Epithelial cell of proximal tubule (primary cell): ENCODE data around the gene UCP2. TPM values are rescaled to one million over a fixed set of nuclear protein-coding genes. Genes with fewer than 3 reads are reported as not detected.

ENCODE experiments used
- DNase-seq: peaks from one replicate; pipeline ENCODE4 v3.0.0-alpha.2; 2011; ENCODE audit warnings: low read depth
- H3K4me3 ChIP-seq: 2 replicates; pipeline ENCODE4 v1.5.1; 2011; ENCODE audit warnings: low read depth, mild to moderate bottlenecking, low read length
- total RNA-seq: library from RNA; depleted of rRNA; stranded (reverse); fragments of >200 nt; gene quantifications from 2 replicates; pipeline ENCODE4 v1.2.3, GENCODE V29; 2015
- TF ChIP-seq, protein P1 (sequence below): conservative IDR thresholded peaks from 2 replicates; pipeline ENCODE4 v1.5.1; 2012; ENCODE audit warnings: low read depth, mild to moderate bottlenecking, low read length

UCP2 gene
- total RNA-seq, 1 donor from 2014 or later = 86.2 TPM

DNA sequence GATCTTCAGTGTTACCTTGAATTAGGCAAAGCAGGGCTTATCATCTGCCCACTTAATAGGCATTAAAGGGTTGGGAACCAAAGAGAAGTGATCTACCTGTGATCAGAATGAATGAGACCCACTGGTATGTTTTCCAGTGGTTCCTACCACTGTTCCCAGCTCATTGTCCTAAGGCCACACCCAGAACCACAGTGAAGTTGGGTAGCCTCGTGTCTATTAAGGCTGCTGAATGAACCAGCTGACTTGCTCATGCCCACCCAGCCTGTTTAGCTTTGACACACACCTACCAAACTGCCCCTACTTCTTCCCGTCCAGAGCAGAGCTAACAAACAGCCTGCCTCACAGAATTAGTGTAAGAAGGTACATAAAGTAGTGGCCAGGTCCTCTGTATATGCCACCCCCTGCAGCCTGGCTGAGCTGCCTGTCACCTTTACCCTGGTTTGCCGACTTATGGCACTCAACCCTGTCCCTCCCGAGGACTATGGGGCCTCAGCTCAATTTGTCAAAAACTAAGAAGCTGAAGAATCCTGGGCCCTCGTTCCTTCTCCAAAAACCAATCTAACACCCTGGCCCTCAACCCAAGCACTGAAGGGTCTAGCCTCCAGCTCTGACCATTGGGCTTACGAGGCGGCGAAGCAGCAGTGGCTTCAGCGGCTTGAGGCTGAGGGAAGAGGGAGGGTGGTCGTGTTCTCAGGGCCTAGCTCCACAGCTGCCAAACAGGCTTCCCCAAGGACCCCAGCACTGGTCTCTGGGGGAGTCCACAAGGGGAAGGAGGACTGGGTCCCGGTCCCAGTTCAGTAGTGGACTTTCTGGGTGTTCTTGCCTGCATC, 9.8 kb downstream of the UCP2 start:
- no peak overlapping the region for H3K4me3 ChIP-seq
- TF ChIP-seq, protein P1, sequence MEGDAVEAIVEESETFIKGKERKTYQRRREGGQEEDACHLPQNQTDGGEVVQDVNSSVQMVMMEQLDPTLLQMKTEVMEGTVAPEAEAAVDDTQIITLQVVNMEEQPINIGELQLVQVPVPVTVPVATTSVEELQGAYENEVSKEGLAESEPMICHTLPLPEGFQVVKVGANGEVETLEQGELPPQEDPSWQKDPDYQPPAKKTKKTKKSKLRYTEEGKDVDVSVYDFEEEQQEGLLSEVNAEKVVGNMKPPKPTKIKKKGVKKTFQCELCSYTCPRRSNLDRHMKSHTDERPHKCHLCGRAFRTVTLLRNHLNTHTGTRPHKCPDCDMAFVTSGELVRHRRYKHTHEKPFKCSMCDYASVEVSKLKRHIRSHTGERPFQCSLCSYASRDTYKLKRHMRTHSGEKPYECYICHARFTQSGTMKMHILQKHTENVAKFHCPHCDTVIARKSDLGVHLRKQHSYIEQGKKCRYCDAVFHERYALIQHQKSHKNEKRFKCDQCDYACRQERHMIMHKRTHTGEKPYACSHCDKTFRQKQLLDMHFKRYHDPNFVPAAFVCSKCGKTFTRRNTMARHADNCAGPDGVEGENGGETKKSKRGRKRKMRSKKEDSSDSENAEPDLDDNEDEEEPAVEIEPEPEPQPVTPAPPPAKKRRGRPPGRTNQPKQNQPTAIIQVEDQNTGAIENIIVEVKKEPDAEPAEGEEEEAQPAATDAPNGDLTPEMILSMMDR = no peak
- no peak for DNase-seq

DNA sequence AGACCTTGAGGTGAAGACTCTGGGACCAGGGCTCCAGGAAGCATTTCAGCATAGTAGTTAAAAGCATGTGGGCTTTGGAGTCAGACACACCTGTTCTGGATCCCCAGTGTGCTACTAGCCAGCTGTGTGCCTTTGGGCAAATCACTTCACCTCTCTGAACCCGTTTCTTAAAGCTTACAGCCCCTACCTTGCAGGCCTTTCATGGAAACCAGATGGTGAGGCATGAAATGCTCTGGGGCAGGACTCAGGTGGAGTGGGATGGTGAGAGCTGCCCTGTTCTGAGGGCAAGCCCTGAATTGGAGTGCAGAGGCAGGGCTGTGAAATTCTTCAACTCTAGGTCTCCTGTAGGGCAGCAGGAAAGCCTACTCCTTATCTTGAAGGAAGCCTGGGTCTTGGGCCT, 10.5 kb downstream of the UCP2 start:
- DNase-seq = no peak
- no peak overlapping the region for H3K4me3 ChIP-seq
- TF ChIP-seq, protein P1 = no peak

DNA sequence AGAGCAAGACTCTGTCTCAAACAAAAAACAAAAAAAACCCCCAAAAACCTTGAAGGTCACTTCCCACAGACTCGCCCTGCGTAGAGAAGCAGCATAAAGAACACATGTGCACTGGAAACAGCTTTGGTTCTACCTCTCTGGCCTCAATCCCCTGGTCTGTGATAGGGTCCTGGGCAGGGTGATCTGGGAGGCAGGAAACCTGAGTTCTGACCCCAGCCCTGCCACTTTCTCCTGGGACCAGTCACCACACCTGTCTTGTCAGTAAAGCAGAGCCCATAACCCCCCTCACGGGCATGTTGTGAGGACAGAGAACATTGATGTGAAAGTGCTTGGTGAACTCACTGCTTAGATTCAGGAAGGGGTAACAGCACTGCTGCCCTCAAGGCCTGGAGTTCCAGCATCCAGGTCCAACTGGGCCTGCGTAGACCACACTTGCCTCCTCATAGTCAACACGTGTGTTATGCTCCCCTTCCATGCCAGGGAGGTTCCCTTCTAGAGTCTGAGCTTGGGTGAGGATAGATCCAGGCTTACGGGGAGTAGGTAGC, 11.4 kb downstream of the UCP2 start:
- no peak for DNase-seq
- no peak overlapping the region for H3K4me3 ChIP-seq
- TF ChIP-seq, protein P1 = no peak

DNA sequence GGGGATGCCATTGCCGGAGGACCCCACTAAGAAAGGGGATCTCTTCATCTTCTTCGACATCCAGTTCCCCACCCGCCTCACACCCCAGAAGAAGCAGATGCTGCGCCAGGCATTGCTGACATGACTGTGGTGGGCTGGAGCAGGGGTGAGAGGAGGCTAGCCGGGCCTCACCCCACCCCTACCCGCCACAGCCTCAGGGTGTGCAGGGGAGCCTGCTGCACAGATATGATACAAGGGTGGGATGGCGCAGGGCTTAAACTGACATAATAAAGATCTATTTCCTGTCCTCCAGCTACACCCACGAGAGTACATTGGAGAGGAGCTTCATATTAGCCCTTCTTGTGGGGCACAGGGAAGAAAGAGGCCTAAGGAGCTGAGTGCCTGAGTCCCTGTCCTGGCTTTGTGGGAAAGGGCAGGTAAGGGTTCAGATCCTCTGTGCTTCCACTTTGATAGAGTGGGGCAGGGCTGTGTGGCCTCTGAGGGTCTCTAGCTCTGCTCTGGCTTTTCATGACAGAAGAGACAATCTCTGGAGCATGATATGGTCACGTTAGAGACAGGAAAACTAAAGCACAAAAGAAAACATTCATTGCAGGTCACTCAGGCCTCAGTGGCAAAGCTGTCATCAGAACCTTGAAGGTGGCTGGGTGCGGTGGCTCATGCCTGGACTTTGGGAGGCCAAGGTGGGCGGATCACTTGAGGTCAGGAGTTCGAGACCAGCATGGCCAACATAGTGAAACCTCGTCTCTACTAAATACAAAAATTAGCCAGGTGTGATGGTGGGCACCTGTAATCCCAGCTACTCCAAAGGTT, 12.4 kb downstream of the UCP2 start:
- TF ChIP-seq, protein P1 = no peak
- no peak overlapping the region for H3K4me3 ChIP-seq

DNA sequence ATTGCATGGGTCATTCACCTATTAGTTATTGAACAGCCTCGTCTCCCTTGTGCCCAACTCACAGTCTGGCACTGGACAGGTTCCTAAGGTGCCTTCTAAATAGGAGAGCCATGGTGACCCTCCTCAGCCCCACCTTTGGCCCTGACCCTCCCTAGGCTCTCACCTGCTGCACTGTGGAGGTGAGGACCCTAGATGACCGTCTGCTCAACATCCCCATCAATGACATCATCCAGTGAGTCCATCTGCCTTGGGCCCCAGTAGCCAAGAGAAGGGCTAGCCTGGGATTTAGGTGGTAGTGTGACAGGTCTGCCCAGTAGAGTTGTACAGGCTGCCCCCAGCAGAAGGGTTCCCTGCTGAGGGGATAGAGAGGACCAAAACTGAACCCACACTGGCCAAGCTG, 13.6 kb downstream of the UCP2 start:
- no peak for DNase-seq
- H3K4me3 ChIP-seq = no peak overlapping the region
- TF ChIP-seq, protein P1 = no peak

More for the DNA sequence above, 12.4 kb downstream of the UCP2 start:
- no peak for DNase-seq

DNA sequence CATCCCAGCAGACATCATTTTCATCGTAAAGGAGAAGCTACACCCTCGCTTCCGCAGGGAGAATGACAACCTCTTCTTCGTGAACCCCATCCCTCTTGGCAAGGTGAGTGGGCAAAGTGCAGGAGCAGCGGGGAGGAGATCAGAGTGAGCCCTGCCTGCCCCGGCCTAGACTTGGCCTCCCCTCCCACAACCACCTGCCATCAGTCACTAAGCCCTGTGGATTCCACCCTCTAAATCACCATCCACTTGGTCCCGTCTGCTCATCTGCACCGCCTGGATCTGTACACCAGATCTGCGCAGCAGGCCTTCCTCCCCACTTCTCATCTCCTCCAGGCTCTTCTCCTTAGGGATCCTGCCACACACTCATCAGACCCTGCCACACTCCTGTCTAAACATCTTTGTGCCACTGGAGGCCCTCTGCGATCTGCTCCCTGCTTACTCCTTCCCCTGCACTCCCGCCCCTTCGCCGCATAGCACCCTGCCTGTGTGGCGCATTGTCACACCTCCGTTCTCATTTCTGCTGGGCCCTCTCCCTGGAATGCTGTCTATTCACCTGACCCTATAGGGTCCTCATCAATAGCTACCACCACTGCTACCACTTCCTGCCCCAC, 14.2 kb downstream of the UCP2 start:
- no peak overlapping the region for H3K4me3 ChIP-seq
- DNase-seq = no peak
- TF ChIP-seq, protein P1 = no peak
